K562 (cell line): ENCODE results near the gene TMEM39A. TPM values are rescaled to one million over a fixed set of nuclear protein-coding genes. Genes with fewer than 3 reads are reported as not detected.

ENCODE experiments used
- CBFA2T2 ChIP-seq: fragments of 450-650 bp; conservative IDR thresholded peaks from 2 replicates; pipeline ENCODE4 v1.6.1; 2017; ENCODE audit warnings: mild to moderate bottlenecking
- CBX3 ChIP-seq, 2 experiments: IDR thresholded peaks; 1 replicate in 1 of 2; 2 replicates in 1 of 2; pipeline ENCODE4 v1.6.1; 2012; ENCODE audit warnings: inconsistent platforms in 2 of 2, low read length in 2 of 2, borderline replicate concordance in 1 of 2, control low read depth in 1 of 2
- CBX8 ChIP-seq: fragments of 200-600 bp; sonication (generic); IDR thresholded peaks from 2 replicates; pipeline ENCODE4 v1.6.1; 2012; ENCODE audit warnings: borderline replicate concordance, mixed run types, low read depth, mild to moderate bottlenecking, moderate library complexity, mixed read lengths, low read length, control low read depth, inconsistent platforms; ENCODE audit not compliant: poor library complexity, severe bottlenecking; ENCODE audit errors: extremely low read depth
- CHAMP1 ChIP-seq: fragments of 450-650 bp; IDR thresholded peaks from 2 replicates; pipeline ENCODE4 v1.6.1; 2016; ENCODE audit warnings: mild to moderate bottlenecking
- CREB5 ChIP-seq: fragments of 250-450 bp; sonication (Bioruptor Pico); IDR thresholded peaks from 2 replicates; pipeline ENCODE4 v1.5.0; 2020; ENCODE audit warnings: mild to moderate bottlenecking
- CREM ChIP-seq: IDR thresholded peaks from 2 replicates; pipeline ENCODE4 v1.6.1; 2014; ENCODE audit warnings: antibody characterized with exemption, low read depth
- E2F5 ChIP-seq: sonication (generic); formaldehyde crosslinking; IDR thresholded peaks from 2 replicates; pipeline ENCODE4 v1.8.0; 2022; ENCODE audit warnings: mild to moderate bottlenecking, missing genetic modification reagents
- EP300 ChIP-seq: IDR thresholded peaks from 2 replicates; pipeline ENCODE4 v1.6.1; 2012; ENCODE audit warnings: low read length, improper control_type of control experiment
- ERF ChIP-seq: fragments of 450-650 bp; formaldehyde crosslinking; IDR thresholded peaks from 2 replicates; pipeline ENCODE4 v1.4.0; 2020; ENCODE audit warnings: mild to moderate bottlenecking, mixed read lengths
- RNF219 ChIP-seq: fragments of 250-450 bp; sonication (Bioruptor Pico); IDR thresholded peaks from 2 replicates; pipeline ENCODE4 v1.5.0; 2022; ENCODE audit warnings: mild to moderate bottlenecking
- SFPQ ChIP-seq: fragments of 200-400 bp; formaldehyde crosslinking; IDR thresholded peaks from 2 replicates; pipeline ENCODE4 v1.6.1; 2017; ENCODE audit warnings: mild to moderate bottlenecking, low read depth, low read length, moderate library complexity
- SRSF7 ChIP-seq: fragments of 200-400 bp; formaldehyde crosslinking; optimal IDR thresholded peaks from 2 replicates; pipeline ENCODE3; 2017; ENCODE audit warnings: mild to moderate bottlenecking, low read depth, low read length
- TAL1 ChIP-seq: fragments of 450-650 bp; IDR thresholded peaks from 2 replicates; pipeline ENCODE4 v1.6.1; 2016; ENCODE audit warnings: mild to moderate bottlenecking
- YBX1 ChIP-seq: fragments of 450-650 bp; IDR thresholded peaks from 2 replicates; pipeline ENCODE4 v1.7.1; 2016; ENCODE audit warnings: mild to moderate bottlenecking
- ZBTB2 ChIP-seq: fragments of 450-650 bp; IDR thresholded peaks from 2 replicates; pipeline ENCODE4 v1.6.1; 2016; ENCODE audit warnings: antibody characterized with exemption
- ZNF696 ChIP-seq: fragments of 250-450 bp; sonication (Bioruptor Pico); conservative IDR thresholded peaks from 2 replicates; pipeline ENCODE4 v1.4.0; 2020; ENCODE audit warnings: mild to moderate bottlenecking, moderate library complexity
- ZNF764 ChIP-seq: fragments of 250-450 bp; sonication (Bioruptor Pico); IDR thresholded peaks from 2 replicates; pipeline ENCODE4 v1.4.0; 2020; ENCODE audit warnings: low read depth, mild to moderate bottlenecking, moderate library complexity
- polyA plus RNA-seq, 8 experiments: library from polyadenylated mRNA; depleted of rRNA in 4 of 8; stranded (reverse) in 5 of 8; unstranded in 3 of 8; fragments of >200 nt; fragmentation: Nextera tagmentation in 2 of 8; fragmentation: Illumina TruSeq in 1 of 8; extraction: Ambion mirVana in 2 of 8; extraction: Trizol in 1 of 8; gene quantifications; 2 replicates each; pipeline versions ENCODE4 v1.2.1 to v1.2.3, GENCODE V29; 2011 to 2014; ENCODE audit warnings: inconsistent platforms in 1 of 8, missing spikeins in 1 of 8
- total RNA-seq, 7 experiments: library from RNA; depleted of rRNA in 6 of 7; stranded (reverse); fragments of >200 nt in 6 of 7; fragmentation: Illumina TruSeq in 2 of 7; extraction: Trizol in 2 of 7; gene quantifications; 2 replicates each; pipeline versions ENCODE4 v1.2.1 to v1.2.3, GENCODE V29; 2011 to 2021; ENCODE audit warnings: low replicate concordance in 1 of 7

TMEM39A gene
- total and polyA plus RNA-seq, 9 of the 15 experiments (the other 6 are each of a cell fraction or from before 2014, with no cell fraction given): 12.0 to 41.5 (median 15.4) TPM

GRCh38 chr3:119417771-119418512 lies 45.5 kb downstream of the TMEM39A start (continued):
- TF ChIP-seq E2F5 (CRISPR knock-in tag) (no peak), CREB5 (no peak), SFPQ (no peak), CBX3 (IDR thresholded peaks at IDR 0.05; ENCODE audit: borderline replicate concordance in 1 of 2, low read length in 2 of 2) (peak in 1 of 2 experiments; percentile 64; a peak in 2 of 3 replicates), CBFA2T2 (peak; percentile 84), ZBTB2 (no peak), YBX1 (no peak), CBX8 (no peak), ZNF696 (no peak), EP300 (peak; percentile 71), ERF (no peak), SRSF7 (no peak), RNF219 (CRISPR knock-in tag) (no peak), TAL1 (peak; percentile 82), CHAMP1 (0 out of 2 replicates have a peak, but pooled peaks have one; percentile 46), CREM (peak; percentile 74), ZNF764 (CRISPR knock-in tag) (no peak)
